ENCODE data around the gene DEDD.

GRCh38 chr1:161171696-161172095, 39.2 kb upstream of the DEDD start:
- TF ChIP-seq CTCF (conservative IDR thresholded peaks at IDR 0.05; ENCODE audit: low read length) (no peak), EZH2phosphoT487 (IDR thresholded peaks at IDR 0.05; ENCODE audit: borderline replicate concordance, low read depth, low read length) (no peak)
